CD4-positive, alpha-beta T cell treated with Interferon alpha-2 for 1 hour (primary cell): ENCODE measurements around the gene CACNA1G.

ENCODE experiments used
- DNase-seq, 2 donors: peaks; one replicate each; pipeline ENCODE4 v3.0.0-alpha.2; 2020 to 2022

CACNA1G gene

GRCh38 chr17:50618300-50618699 is 57.8 kb downstream of the CACNA1G start:
- no peak for DNase-seq

GRCh38 chr17:50618941-50619340 is 58.4 kb downstream of the CACNA1G start:
- DNase-seq = peak in 1 of 2 donors; percentile 22

DNA sequence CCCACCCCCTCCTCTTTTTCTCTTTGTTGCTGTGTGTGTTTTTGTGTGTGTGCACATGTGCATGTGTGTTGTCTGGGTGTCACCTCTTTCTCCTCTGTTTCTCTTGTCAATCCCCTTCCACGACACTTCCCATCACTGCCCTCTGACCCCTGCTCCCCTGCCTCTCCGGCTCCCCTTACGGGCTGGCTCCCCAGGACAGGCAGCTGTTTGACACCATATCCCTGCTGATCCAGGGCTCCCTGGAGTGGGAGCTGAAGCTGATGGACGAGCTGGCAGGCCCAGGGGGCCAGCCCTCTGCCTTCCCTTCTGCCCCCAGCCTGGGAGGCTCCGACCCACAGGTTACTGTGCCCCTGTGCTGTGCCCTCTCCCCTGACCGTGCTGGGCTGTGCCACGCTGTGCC is 59.0 kb downstream of the CACNA1G start:
- DNase-seq = no peak

- no peak for DNase-seq
Observed at GRCh38 chr17:50620237-50620636, 59.7 kb downstream of the CACNA1G start.

GRCh38 chr17:50620858-50621257 is 60.3 kb downstream of the CACNA1G start:
- DNase-seq = no peak

GRCh38 chr17:50621574-50622031 is 61.1 kb downstream of the CACNA1G start:
- DNase-seq = peak in 1 of 2 donors; percentile 20

- DNase-seq = peak in 1 of 2 donors; percentile 5
Observed at GRCh38 chr17:50624321-50624934, 63.9 kb downstream of the CACNA1G start.

DNA sequence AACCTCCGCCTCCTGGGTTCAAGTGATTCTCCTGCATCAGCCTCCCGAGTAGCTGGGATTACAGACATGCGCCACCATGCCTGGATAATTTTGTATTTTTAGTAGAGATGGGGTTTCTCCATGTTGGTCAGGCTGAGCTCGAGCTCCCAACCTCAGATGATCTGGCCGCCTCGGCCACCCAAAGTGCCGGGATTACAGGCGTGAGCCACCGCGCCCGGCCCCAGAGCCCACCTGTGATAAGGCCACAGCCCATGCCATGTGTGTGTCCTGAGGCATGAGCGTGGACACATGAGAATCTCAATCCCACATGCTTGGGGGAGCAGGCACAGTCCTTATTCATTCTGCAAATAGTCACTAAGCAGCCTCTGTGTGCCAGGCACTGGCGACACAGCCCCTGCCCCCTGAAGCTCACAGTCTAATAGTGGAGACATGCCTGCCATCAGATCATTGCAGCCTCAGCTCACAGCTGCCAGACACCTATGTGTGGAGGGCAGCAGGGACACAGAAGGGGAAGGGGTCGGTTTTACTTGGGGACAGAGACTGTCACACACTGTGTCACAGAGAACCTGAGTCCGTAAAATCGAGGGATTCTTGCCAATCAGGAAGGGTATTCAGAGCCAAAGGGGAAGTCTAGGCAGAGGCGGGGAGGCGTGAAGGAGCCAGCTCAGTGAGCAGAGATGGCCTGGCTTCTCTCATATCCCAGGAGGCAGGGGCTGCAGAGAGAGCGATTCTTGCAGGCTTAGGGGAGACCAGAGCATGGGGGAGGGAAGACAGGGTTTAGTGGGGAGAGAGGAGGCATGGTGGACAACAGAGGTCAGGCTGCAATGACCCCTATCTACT is 64.7 kb downstream of the CACNA1G start:
- DNase-seq = no peak

DNA sequence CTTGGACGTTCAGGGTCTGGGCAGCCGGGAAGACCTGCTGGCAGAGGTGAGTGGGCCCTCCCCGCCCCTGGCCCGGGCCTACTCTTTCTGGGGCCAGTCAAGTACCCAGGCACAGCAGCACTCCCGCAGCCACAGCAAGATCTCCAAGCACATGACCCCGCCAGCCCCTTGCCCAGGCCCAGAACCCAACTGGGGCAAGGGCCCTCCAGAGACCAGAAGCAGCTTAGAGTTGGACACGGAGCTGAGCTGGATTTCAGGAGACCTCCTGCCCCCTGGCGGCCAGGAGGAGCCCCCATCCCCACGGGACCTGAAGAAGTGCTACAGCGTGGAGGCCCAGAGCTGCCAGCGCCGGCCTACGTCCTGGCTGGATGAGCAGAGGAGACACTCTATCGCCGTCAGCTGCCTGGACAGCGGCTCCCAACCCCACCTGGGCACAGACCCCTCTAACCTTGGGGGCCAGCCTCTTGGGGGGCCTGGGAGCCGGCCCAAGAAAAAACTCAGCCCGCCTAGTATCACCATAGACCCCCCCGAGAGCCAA is 65.6 kb downstream of the CACNA1G start:
- peak; percentile 61 to 64 for DNase-seq

- no peak for DNase-seq
Observed at GRCh38 chr17:50627036-50627781, 66.7 kb downstream of the CACNA1G start.

DNA sequence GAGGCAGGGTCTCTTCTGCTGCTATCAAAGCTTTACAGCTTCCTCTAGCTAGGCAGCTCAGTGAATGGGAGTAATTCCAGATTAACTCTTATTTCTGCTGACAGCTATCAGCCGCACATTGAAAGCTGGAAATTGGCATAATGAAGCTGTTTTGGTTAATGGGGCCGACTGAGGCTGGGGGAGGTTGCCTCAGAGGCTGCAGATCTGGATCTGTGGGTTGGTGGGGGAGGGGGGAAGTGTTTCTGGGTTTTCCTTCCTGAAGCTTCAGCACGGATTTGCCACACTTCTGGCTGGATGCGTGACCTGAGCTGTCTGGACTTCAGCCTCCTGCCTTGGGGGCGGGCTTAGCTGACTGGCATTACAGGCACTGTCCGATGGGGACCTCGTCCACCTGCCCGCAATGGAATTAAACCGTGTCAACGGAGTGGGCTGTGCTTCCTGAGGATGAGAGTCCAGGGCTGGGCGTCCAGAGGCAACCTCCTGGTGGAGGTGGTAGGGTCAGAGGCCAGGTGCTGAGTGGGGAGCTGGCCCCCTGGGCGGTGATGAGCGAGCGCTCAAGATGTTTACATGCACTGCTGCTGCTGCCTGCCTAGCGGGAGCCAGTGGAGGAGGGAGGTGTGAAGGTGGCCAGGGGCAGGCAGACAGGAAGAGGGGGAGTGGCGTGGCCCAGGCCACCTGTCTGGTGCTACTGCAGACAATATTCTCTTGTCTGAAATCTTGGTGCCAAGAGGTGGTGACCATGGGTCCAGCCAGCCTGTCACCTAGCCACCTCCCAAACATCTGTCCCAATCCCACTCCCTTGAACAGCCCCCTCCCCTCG is 67.5 kb downstream of the CACNA1G start:
- no peak for DNase-seq

DNA sequence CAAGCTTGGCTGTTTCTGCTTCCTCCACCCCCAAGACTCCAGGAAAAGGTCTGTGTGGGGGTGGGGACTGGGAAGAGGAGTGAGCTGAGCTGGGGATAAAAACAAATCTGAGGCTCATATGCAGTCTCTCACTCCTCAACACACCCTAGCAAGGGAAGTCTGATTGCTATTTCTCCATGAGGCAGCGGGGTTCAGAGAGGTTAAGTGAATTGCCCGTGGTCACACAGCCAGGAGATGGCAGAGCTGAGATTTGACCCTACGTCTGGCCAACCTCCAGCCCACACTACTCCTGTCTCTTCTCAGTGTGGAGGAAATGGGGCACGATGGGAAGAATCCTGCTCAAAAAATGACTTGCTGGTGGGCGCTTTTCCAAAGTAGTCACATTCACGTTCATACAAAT is 69.4 kb downstream of the CACNA1G start:
- no peak for DNase-seq

- peak; percentile 41 to 60 for DNase-seq
Observed at GRCh38 chr17:50630524-50631194, 70.1 kb downstream of the CACNA1G start.

DNA sequence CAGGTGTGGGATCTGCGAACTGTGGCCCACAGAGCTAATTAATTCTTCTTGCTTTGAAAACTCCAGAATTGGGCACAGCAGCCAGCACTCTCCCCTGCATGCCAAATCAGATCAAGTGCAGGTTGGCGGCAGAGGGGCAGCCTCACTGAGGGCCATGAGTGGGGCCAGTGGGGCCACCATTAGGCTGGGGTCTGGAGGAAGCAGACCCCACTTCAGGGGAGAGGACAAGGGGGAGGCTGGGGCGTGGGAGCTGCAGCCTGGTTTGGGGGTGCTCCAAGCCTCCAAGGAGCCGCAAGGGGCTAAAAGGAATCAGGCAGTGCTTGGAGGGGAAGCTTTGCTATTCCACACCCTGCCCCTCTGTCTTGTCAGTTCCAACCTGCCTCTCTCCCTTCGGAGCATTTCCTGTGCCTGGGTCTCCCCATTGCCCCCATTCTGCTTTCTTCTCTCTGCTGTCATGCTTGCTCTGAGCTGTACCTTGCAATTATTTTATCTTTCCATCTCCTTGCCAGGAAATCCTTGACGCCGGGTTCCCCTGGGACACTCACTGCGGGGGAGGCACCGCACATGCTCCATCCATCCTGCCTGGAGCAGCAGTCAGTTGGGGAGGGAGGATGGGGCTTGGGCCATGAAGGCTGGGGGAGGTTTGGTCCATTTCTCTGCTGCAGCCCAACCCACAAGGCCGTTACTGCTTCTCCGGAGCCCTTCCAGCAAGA is 70.8 kb downstream of the CACNA1G start:
- no peak for DNase-seq

DNA sequence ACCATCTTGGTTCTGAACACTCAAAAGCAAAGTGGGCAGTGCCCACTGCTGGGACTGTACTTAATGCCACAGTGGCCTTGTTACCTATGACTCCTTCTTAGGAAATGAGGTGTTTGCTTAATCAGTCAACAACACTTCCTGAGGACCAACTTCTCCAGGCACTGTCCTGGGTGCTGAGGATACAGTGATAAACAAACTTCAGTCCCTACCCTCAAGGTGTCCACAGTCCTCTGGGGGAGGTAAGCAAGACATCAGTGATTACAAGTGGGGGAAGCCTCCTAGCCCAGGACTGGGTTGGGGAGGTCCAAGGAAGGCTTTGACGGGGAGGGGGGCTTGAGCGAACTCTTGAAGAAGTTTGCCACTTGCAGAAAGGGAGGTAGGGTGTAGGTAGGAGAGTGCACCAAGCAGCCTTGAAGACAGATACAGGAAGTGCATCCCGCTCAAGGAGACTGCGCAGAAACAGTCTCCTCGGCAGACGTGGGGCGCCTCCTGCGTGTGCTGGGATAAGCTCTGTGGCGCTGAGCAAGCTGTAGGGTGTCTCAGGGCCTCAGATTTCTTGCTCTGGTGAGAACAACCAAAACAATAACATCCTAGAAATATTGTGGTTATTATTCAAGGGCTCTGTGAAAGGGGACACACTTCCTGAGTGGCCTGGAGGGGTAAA is 71.5 kb downstream of the CACNA1G start:
- DNase-seq = no peak

GRCh38 chr17:50632637-50633036 is 72.1 kb downstream of the CACNA1G start:
- no peak for DNase-seq

DNA sequence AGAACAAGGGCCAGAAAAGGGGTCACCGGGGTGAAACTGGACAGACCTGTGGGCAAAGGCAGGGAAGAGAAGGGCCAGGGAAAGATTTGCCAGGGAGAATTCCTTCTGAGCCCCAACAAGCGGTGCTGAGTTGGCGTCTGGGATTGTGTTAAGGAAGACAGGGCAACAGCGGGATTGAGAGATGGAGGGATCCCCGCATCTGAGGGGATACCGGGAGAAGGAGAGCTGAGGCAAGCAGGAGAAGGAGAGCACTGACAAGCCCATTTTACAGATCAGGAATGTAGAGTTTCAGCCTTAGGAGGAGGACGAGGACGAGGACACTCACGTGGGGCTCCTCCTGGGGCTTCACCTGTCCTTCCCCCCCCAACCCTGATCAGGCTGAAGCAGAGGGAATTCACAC is 73.2 kb downstream of the CACNA1G start:
- no peak for DNase-seq

- DNase-seq = no peak
Observed at GRCh38 chr17:50634224-50634914, 73.9 kb downstream of the CACNA1G start, which contains the start of gene ABCC3. Gene ABCC3 (plus strand): TSS chr17:50634881. CDS start chr17:50634937, 56 bp downstream.

GRCh38 chr17:50634915-50635731 is 74.6 kb downstream of the CACNA1G start:
- DNase-seq = no peak
